HepG2 (cell line): ENCODE data around the gene ACACA. TPM values are rescaled to one million over a fixed set of nuclear protein-coding genes. Genes with fewer than 3 reads are reported as not detected.

Source experiments
- ATAC-seq: fragments of 200-7000 bp; cut with Tn5 transposase; 3 replicates; pipeline ENCODE4 v1.9.1; 2020; ENCODE audit warnings: mild to moderate bottlenecking, moderate library complexity
- BruUV-seq: library from RNA; stranded (reverse); fragments of 400-500 nt; replicated peaks from 2 replicates; lab custom pipeline; 2021; lab: Mats Ljungman, UMichigan
- CTCF ChIA-PET: fragments of 300-600 bp; formaldehyde crosslinking; extraction: SDS; loops from one replicate; lab custom pipeline; 2021; ENCODE audit warnings: low total read pairs, inconsistent platforms, low intra/inter-chr PET ratio; lab: Yijun Ruan, JAX
- POLR2A ChIA-PET: fragments of 350-600 bp; sonication (Branson Sonifier 250); formaldehyde crosslinking; loops from one replicate; lab custom pipeline; 2020; ENCODE audit warnings: antibody characterized with exemption, inconsistent platforms; lab: Yijun Ruan, JAX
- DNase-seq: peaks from one replicate; pipeline ENCODE4 v3.0.0-alpha.2; 2015; ENCODE audit warnings: low spot score
- FAIRE-seq: peaks from 3 replicates; lab custom pipeline; 2011; peaks lifted over from hg19 to GRCh38; lab: Jason Lieb, UNC
- H2AFZ ChIP-seq: one replicate; pipeline ENCODE4 v1.6.1; 2011; ENCODE audit warnings: low read length, inconsistent platforms
- H3K27ac ChIP-seq: fragments of 300-600 bp; 3 replicates; pipeline ENCODE4 v1.8.0; 2011; ENCODE audit warnings: mixed run types, mild to moderate bottlenecking, mixed read lengths, low read length, inconsistent platforms; ENCODE audit not compliant: insufficient read depth; ENCODE audit errors: extremely low read length
- H3K27me3 ChIP-seq, 2 experiments: fragments of 200-600 bp in 1 of 2; 2 replicates in 1 of 2; 3 replicates in 1 of 2; pipeline versions ENCODE4 v1.6.0 to v1.8.0; 2011; ENCODE audit warnings: low read length in 2 of 2, mild to moderate bottlenecking in 2 of 2, moderate library complexity in 2 of 2, inconsistent platforms in 1 of 2; ENCODE audit not compliant: insufficient read depth in 2 of 2, control insufficient read depth in 1 of 2
- H3K36me3 ChIP-seq, 2 experiments: fragments of 200-600 bp in 1 of 2; replicated peaks in 1 of 2; 2 replicates in 1 of 2; 3 replicates in 1 of 2; pipeline versions ENCODE4 v1.5.1 to v1.8.0; 2011; ENCODE audit warnings: low read length in 2 of 2, inconsistent platforms in 1 of 2; ENCODE audit not compliant: insufficient read depth in 2 of 2, control insufficient read depth in 1 of 2
- H3K4me1 ChIP-seq: 2 replicates; pipeline ENCODE4 v1.5.1; 2012; ENCODE audit warnings: low read length, inconsistent platforms; ENCODE audit not compliant: insufficient read depth
- H3K4me2 ChIP-seq: 2 replicates; pipeline ENCODE4 v1.6.0; 2011; ENCODE audit warnings: low read depth, low read length, inconsistent platforms
- H3K4me3 ChIP-seq, 3 experiments: fragments of 200-600 bp in 1 of 3; sonication (generic), shearing (Covaris generic) in 1 of 3; replicated peaks in 1 of 3; 2 replicates each; pipeline ENCODE4 v1.5.1; 2011 to 2016; ENCODE audit warnings: low read length in 3 of 3, inconsistent platforms in 2 of 3, low read depth in 2 of 3, mild to moderate bottlenecking in 2 of 3, control low read depth in 1 of 3, mixed read lengths in 1 of 3; ENCODE audit not compliant: insufficient read depth in 1 of 3
- H3K79me2 ChIP-seq: one replicate; pipeline ENCODE4 v1.6.1; 2011; ENCODE audit warnings: low read length, inconsistent platforms; ENCODE audit not compliant: insufficient read depth
- H3K9ac ChIP-seq: 2 replicates; pipeline ENCODE4 v1.6.0; 2011; ENCODE audit warnings: mild to moderate bottlenecking, low read depth, low read length, inconsistent platforms; ENCODE audit not compliant: insufficient read depth
- H3K9me3 ChIP-seq: 2 replicates; pipeline ENCODE4 v1.5.1; 2012; ENCODE audit warnings: mild to moderate bottlenecking, low read length
- H4K20me1 ChIP-seq: 2 replicates; pipeline ENCODE4 v1.6.0; 2011; ENCODE audit warnings: inconsistent platforms, mild to moderate bottlenecking, low read length, moderate library complexity; ENCODE audit not compliant: insufficient read depth
- AFF4 ChIP-seq: sonication (generic); formaldehyde crosslinking; IDR thresholded peaks from 2 replicates; pipeline ENCODE4 v1.4.0; 2020; ENCODE audit warnings: missing genetic modification reagents
- ELF1 ChIP-seq: sonication (generic); formaldehyde crosslinking; IDR thresholded peaks from 2 replicates; pipeline ENCODE4 v1.4.0; 2020; ENCODE audit warnings: missing genetic modification reagents
- ELF4 ChIP-seq: sonication (generic); formaldehyde crosslinking; IDR thresholded peaks from 2 replicates; pipeline ENCODE4 v1.5.0; 2020; ENCODE audit warnings: missing genetic modification reagents, mild to moderate bottlenecking, moderate library complexity, borderline replicate concordance
- RELA ChIP-seq: sonication (generic); formaldehyde crosslinking; IDR thresholded peaks from 2 replicates; pipeline ENCODE4 v1.4.0; 2020; ENCODE audit warnings: missing genetic modification reagents
- ZBTB8A ChIP-seq: sonication (generic); formaldehyde crosslinking; IDR thresholded peaks from 2 replicates; pipeline ENCODE4 v1.4.0; 2020; ENCODE audit warnings: mild to moderate bottlenecking, low read depth, missing genetic modification reagents, borderline replicate concordance
- ZFAT ChIP-seq: sonication (generic); formaldehyde crosslinking; conservative IDR thresholded peaks from 2 replicates; pipeline ENCODE4 v1.8.1; 2023; ENCODE audit warnings: missing genetic modification reagents, inconsistent platforms
- ZFP36L1 ChIP-seq: sonication (generic); formaldehyde crosslinking; IDR thresholded peaks from 2 replicates; pipeline ENCODE4 v1.8.0; 2022; ENCODE audit warnings: mild to moderate bottlenecking, missing genetic modification reagents, moderate library complexity
- ZNF616 ChIP-seq: sonication (generic); formaldehyde crosslinking; IDR thresholded peaks from 2 replicates; pipeline ENCODE4 v1.5.0; 2020; ENCODE audit warnings: low read depth, mild to moderate bottlenecking, missing genetic modification reagents
- ZNF788 ChIP-seq: sonication (generic); formaldehyde crosslinking; IDR thresholded peaks from 2 replicates; pipeline ENCODE4 v1.5.0; 2020; ENCODE audit warnings: mild to moderate bottlenecking, missing genetic modification reagents, borderline replicate concordance
- ZSCAN21 ChIP-seq: sonication (generic); formaldehyde crosslinking; IDR thresholded peaks from 2 replicates; pipeline ENCODE4 v1.8.0; 2022; ENCODE audit warnings: mild to moderate bottlenecking, missing genetic modification reagents, moderate library complexity, borderline replicate concordance
- WGBS: methylation state at CpG from one replicate; pipeline ENCODE4 v1.1.6; 2017; ENCODE audit warnings: low lambda C conversion rate; 5-methylcytosine and 5-hydroxymethylcytosine counted together
- in situ Hi-C: cut with HindIII; loops from 2 replicates; pipeline ENCODE4 v1.10.0; 2017; ENCODE audit warnings: low pct_unique_long_range_greater_than_20kb; ENCODE audit not compliant: extremely low pct_ligation_motif_present
- intact Hi-C: fragments of 100-400 bp; cut with micrococcal nuclease; formaldehyde crosslinking; loops from one replicate; pipeline ENCODE4 v1.10.0; 2022; ENCODE audit not compliant: unreplicated experiment
- polyA plus RNA-seq, 8 experiments: library from polyadenylated mRNA; depleted of rRNA in 3 of 8; stranded (reverse) in 7 of 8; unstranded in 1 of 8; fragments of >200 nt; fragmentation: Illumina TruSeq in 4 of 8; extraction: Trizol in 4 of 8; gene quantifications; 2 replicates each; pipeline versions ENCODE4 v1.2.1 to v1.2.3, GENCODE V29; 2011 to 2016; ENCODE audit warnings: low read depth in 4 of 8, missing spikeins in 1 of 8, mixed read lengths in 1 of 8; ENCODE audit not compliant: insufficient read depth in 1 of 8
- total RNA-seq, 5 experiments: library from RNA; depleted of rRNA; stranded (reverse); fragments of >200 nt; fragmentation: Illumina TruSeq; extraction: Trizol; gene quantifications; 2 replicates each; pipeline ENCODE4 v1.2.3, GENCODE V29; 2016; ENCODE audit warnings: low read depth in 1 of 5
- TF ChIP-seq, protein P1 (sequence below): sonication (generic); formaldehyde crosslinking; IDR thresholded peaks from 2 replicates; pipeline ENCODE4 v1.8.0; 2022; ENCODE audit warnings: mild to moderate bottlenecking, missing genetic modification reagents

ACACA gene
- total and polyA plus RNA-seq, 2 of the 13 experiments (the other 11 are each of a cell fraction or from before 2014, with no cell fraction given) = 39.2 to 47.2 TPM

- Histone ChIP-seq H3K4me1 (no peaks in the 10 kb centered on the region), H3K79me2 (no peaks in the 10 kb centered on the region), H3K36me3 (no peaks in the 10 kb centered on the region), H3K27ac (no peak overlapping the region), H3K9ac (no peak overlapping the region), H3K4me3 (no peak overlapping the region), H3K9me3 (no peaks in the 10 kb centered on the region), H4K20me1 (no peaks in the 10 kb centered on the region), H3K4me2 (no peak overlapping the region), H2AFZ (no peak overlapping the region), H3K27me3 (no peaks in the 10 kb centered on the region)
- ChIA-PET CTCF (no interaction called here), POLR2A (no interaction called here)
- DNase-seq (no peak), ATAC-seq (no peak), FAIRE-seq (no peak)
- intact Hi-C loops (no loop called here), in situ Hi-C loops (no loop called here)
- 85% methylated on average over 3 of the region's 3 CpGs for WGBS
- BruUV-seq = no TSS peak
- TF ChIP-seq ZFAT (CRISPR knock-in tag) (no peak), ELF1 (no peak)
Observed at GRCh38 chr17:37384560-37385149, 22.0 kb downstream of the ACACA start.

DNA sequence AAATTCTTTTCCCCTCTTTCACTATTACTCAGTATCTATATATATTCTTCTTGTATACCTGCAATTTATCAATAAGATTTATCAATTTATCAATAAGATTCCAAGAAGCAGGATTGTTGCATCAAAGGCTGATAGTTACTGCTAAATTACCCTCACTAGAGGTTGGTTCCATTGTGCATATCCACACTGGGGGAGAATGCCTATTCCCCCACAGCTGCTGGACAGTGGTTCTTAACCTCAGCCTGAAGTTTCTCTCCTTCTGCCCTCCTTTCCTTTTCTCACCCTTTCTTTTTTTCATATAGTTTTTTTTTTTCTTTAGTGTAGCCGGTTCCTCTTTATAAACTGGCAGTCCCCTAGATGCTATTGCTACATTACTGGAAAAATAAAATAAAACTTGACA lies 24.6 kb downstream of the ACACA start:
- no peaks in the 10 kb centered on the region for H3K79me2 ChIP-seq
- H3K4me2 ChIP-seq = no peak overlapping the region
- WGBS = 90% methylated on average over 1 of the region's 1 CpG
- no peaks in the 10 kb centered on the region for H3K27me3 ChIP-seq
- intact Hi-C loops (no loop called here), in situ Hi-C loops (no loop called here)
- no peak overlapping the region for H3K4me3 ChIP-seq
- BruUV-seq = no TSS peak
- no peak for FAIRE-seq
- H4K20me1 ChIP-seq = no peaks in the 10 kb centered on the region
- TF ChIP-seq ZNF788 (CRISPR knock-in tag) (no peak), ZNF616 (no peak), ZBTB8A (no peak), ZSCAN21 (CRISPR knock-in tag) (no peak), ELF4 (no peak), ZFP36L1 (CRISPR knock-in tag) (no peak), RELA (CRISPR knock-in tag) (no peak), AFF4 (no peak)
- TF ChIP-seq, protein P1, sequence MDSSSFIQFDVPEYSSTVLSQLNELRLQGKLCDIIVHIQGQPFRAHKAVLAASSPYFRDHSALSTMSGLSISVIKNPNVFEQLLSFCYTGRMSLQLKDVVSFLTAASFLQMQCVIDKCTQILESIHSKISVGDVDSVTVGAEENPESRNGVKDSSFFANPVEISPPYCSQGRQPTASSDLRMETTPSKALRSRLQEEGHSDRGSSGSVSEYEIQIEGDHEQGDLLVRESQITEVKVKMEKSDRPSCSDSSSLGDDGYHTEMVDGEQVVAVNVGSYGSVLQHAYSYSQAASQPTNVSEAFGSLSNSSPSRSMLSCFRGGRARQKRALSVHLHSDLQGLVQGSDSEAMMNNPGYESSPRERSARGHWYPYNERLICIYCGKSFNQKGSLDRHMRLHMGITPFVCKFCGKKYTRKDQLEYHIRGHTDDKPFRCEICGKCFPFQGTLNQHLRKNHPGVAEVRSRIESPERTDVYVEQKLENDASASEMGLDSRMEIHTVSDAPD (CRISPR knock-in tag) = no peak
- H3K36me3 ChIP-seq = no peaks in the 10 kb centered on the region
- no peak for DNase-seq
- no peaks in the 10 kb centered on the region for H3K9me3 ChIP-seq
- H3K27ac ChIP-seq = no peak overlapping the region
- H3K4me1 ChIP-seq = peaks cover 12% of the 10 kb centered on the region
- ATAC-seq = no peak
- CTCF ChIA-PET = no interaction called here
- no peak overlapping the region for H3K9ac ChIP-seq
- POLR2A ChIA-PET = no interaction called here
- no peak overlapping the region for H2AFZ ChIP-seq
